ENCODE data around the gene SOHLH2. TPM values are rescaled to one million over a fixed set of nuclear protein-coding genes. Genes with fewer than 3 reads are reported as not detected.

The SOHLH2 gene
- total RNA-seq, 2 experiments from 2014 or later: not detected

DNA sequence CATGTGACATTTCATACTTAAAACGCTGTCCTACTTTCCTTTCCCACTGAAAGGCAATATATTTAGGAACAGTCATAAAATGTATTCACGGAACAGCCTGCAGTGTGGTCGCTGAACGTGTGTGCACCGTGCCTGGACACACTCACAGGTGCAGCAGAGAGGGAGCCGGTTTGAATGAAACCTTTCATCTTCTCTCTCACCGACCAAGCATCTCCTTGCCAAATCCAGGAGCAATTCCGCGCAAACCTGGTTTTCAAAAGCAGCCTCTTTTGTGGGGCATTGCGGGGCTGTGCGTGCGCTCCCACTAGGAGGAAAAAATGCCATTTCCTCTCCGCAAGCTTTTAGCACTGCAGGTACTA is 84.2 kb downstream of the SOHLH2 start:
- no peaks in the 10 kb centered on the region for H3K4me1 Mint-ChIP-seq
- intact Hi-C loops (cut with DNase I, micrococcal nuclease): no loop called here
- ATAC-seq: no peak
- no peaks in the 10 kb centered on the region for H3K9me3 Mint-ChIP-seq (ENCODE audit: low read depth)
- peaks cover 26% of the 10 kb centered on the region for H3K27me3 Mint-ChIP-seq
- no peak overlapping the region for H3K4me3 Mint-ChIP-seq
- no peak overlapping the region for H3K27ac Mint-ChIP-seq
- CTCF ChIA-PET: no interaction called here
- no peak for DNase-seq
- POLR2A ChIA-PET: no interaction called here
- no peaks in the 10 kb centered on the region for H3K36me3 Mint-ChIP-seq (ENCODE audit: low read depth)

DNA sequence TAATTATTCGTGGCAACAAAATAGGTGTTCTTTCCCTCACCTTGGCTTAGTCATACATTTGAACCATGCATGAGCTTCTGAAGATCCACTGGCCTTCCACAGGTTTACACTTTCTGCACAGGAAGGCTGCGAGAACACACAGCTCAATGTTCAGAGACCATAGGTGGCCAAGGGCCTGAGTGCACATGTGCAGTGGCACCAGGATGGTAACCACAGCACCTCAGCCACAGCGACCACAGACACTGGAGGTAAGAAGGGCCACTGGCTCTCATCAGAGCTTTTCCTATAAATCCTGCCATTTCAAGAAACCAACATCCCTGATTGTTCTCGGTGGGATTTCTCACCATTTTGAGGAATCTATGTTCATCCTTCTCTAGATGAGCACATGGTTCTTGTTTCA is 84.8 kb downstream of the SOHLH2 start:
- Mint-ChIP-seq H3K27ac (no peak overlapping the region), H3K27me3 (peaks cover 23% of the 10 kb centered on the region), H3K4me3 (no peak overlapping the region), H3K9me3 (ENCODE audit: low read depth) (no peaks in the 10 kb centered on the region), H3K4me1 (no peaks in the 10 kb centered on the region), H3K36me3 (ENCODE audit: low read depth) (no peaks in the 10 kb centered on the region)
- DNase-seq (no peak), ATAC-seq (no peak)
- intact Hi-C loops (cut with DNase I, micrococcal nuclease): no loop called here
- CTCF ChIA-PET: no interaction called here
- POLR2A ChIA-PET: no interaction called here

DNA sequence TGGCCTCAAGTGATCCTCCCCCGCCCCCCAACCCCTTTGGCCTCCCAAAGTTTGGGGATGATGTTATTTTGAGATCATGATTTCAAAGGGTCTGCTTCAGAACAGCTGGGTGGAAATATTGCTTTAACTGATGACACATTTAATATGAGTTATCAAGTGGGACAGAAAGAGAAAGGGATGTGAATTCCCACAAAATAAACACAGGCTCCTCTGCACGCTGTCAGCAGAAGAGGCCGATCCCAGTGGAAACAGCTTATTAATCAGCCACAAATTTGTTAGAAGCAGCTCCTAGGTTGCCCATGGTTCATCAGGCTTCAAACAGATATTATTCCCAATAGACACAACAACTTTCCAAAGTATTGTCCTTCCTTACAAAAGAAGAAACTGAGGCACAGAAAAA is 87.9 kb downstream of the SOHLH2 start:
- Mint-ChIP-seq H3K27me3 (peaks cover 12% of the 10 kb centered on the region), H3K27ac (no peak overlapping the region), H3K36me3 (ENCODE audit: low read depth) (no peaks in the 10 kb centered on the region), H3K4me3 (no peak overlapping the region), H3K4me1 (no peaks in the 10 kb centered on the region), H3K9me3 (ENCODE audit: low read depth) (no peaks in the 10 kb centered on the region)
- no peak for ATAC-seq
- CTCF ChIA-PET: no interaction called here
- no peak for DNase-seq
- POLR2A ChIA-PET: no interaction called here
- intact Hi-C loops (cut with DNase I, micrococcal nuclease): no loop called here

DNA sequence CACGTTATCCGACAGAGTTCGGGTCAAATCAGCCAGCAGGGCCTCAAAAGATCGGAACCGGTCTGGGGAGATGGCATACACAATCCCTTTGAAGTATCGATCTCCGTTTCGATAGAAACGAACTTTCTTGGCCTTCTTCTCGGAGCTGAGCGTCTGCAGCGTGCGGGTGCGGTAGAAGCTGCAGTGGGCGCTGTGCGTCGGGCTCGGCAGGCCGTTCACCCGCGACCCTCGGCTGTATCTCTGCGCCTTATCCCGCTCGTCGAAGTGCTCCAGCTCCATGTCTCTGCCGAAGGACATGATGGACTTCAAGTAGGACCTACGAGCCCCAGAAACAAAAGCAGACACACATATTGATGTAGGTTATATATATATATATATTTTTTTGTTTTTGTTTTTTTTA is 88.5 kb downstream of the SOHLH2 start:
- no peak for ATAC-seq
- ChIA-PET POLR2A (no interaction called here), CTCF (no interaction called here)
- no peaks in the 10 kb centered on the region for H3K9me3 Mint-ChIP-seq (ENCODE audit: low read depth)
- peaks cover 10% of the 10 kb centered on the region for H3K27me3 Mint-ChIP-seq
- no peak for DNase-seq
- H3K4me3 Mint-ChIP-seq: no peak overlapping the region
- H3K4me1 Mint-ChIP-seq: no peaks in the 10 kb centered on the region
- no peak overlapping the region for H3K27ac Mint-ChIP-seq
- H3K36me3 Mint-ChIP-seq (ENCODE audit: low read depth): no peaks in the 10 kb centered on the region
- intact Hi-C loops (cut with DNase I, micrococcal nuclease): no loop called here

DNA sequence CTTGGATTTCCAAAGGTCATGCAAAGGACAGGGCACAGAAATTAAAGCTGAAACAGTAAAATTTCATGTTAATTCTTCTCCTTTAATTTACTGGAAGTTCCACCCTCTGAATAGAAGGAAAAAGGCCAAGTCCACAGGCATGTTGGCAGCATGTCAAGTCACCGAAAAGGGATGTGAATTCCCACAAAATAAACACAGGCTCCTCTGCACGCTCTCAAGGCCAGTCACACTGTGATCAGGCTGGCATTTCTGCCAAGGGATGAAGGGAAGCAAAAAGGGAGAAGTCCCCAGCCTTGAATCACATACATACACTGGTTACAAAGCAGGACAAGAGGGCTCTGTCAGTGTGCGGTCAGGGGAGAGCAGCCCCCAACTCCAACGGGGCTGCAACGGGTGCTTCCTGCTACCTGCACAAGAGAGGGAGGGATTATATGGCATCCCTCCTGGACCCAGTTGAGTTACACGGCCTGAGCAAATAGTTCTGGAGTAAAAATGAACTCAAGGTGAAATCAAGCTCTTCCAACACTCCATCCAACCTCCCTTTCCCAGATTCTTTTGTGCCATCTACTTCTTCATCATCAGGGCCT is 90.0 kb downstream of the SOHLH2 start:
- POLR2A ChIA-PET: no interaction called here
- no peaks in the 10 kb centered on the region for H3K4me1 Mint-ChIP-seq
- no peak overlapping the region for H3K27ac Mint-ChIP-seq
- DNase-seq (no peak), ATAC-seq (no peak)
- no peaks in the 10 kb centered on the region for H3K27me3 Mint-ChIP-seq
- H3K9me3 Mint-ChIP-seq (ENCODE audit: low read depth): no peaks in the 10 kb centered on the region
- intact Hi-C loops (cut with DNase I, micrococcal nuclease): no loop called here
- CTCF ChIA-PET: interaction anchor here (1.0 kb wide), 1 partner anchor 52 kb away, joined by 3 read pairs; no protein-coding TSS in a partner anchor
- H3K4me3 Mint-ChIP-seq: no peak overlapping the region
- no peaks in the 10 kb centered on the region for H3K36me3 Mint-ChIP-seq (ENCODE audit: low read depth)

Other genes with a start within 250 kb of the SOHLH2 start
- not detected for gene DCLK1, start 83.2 kb downstream of the SOHLH2 start, total RNA-seq
- under 1 TPM; 0.30 TPM for gene CCDC169, start 83.3 kb upstream of the SOHLH2 start, total RNA-seq
- 10 to 100 TPM; 30.2 to 40.4 TPM for gene SPART, start 131.8 kb upstream of the SOHLH2 start, total RNA-seq
- gene CCNA1, start 217.9 kb upstream of the SOHLH2 start, total RNA-seq: under 1 TPM; 0.21 to 0.40 TPM

Data from activated CD4-positive, alpha-beta T cell treated with anti-CD3 and anti-CD28 coated beads for 36 hours (primary cell).